ENCODE measurements around the gene JAG1.
"Not testable (repeated sequence)": the region's sequence is repeated elsewhere in the genome, so short reads cannot be mapped to it uniquely, and the experiment has no call there.

The JAG1 gene

DNA sequence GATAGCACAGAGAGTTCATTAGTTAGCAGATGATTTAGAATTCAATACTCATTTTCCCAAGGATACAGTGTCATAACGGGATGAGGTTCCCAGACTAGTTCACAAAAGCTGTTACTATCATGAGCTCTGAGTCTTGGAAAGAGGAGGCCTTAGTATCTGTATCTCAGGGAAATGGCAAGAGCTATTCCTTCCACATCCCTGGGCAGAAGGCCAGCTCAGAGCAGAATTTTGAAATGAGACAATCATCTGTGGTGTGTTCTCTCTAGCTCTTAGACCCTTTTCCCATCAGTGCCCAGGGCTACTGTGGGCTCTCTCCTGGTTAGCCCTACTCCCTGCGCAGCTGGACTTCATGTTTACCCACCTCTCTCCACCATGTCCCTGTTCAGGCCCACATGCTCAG, 64.5 kb downstream of the JAG1 start:
- no peak for DNase-seq (ENCODE audit: low spot score)

DNA sequence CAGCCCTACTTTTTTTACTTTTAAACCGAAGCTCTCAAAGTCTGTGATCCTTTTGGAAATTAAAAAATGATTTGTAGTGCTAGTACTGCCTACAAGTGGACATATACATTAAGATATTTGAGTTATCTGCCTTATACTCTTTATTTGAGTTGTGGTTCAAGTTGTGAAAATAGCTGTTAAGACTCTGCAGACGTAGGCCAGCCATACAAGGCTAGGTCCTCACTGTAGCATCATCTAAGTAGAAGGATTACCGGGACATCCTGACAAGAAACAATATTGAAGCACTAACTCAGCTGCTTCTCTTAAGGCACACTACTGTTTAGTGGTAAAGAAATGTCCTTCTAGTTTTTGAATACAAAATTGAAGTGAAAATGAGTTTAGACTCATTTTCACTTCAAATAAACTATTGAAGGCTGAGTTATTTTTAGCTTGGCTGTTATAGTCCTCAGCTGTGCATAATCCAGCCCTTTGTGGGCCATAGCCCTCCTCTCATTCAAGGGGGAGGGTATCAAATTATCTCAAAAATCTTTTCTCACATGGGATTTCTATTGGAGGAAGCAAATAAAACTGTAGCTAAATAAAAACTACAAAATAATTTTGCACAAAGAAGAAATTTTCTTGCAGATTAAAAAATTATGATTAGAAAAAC, 68.1 kb downstream of the JAG1 start:
- no peak for DNase-seq (ENCODE audit: low spot score)

DNA sequence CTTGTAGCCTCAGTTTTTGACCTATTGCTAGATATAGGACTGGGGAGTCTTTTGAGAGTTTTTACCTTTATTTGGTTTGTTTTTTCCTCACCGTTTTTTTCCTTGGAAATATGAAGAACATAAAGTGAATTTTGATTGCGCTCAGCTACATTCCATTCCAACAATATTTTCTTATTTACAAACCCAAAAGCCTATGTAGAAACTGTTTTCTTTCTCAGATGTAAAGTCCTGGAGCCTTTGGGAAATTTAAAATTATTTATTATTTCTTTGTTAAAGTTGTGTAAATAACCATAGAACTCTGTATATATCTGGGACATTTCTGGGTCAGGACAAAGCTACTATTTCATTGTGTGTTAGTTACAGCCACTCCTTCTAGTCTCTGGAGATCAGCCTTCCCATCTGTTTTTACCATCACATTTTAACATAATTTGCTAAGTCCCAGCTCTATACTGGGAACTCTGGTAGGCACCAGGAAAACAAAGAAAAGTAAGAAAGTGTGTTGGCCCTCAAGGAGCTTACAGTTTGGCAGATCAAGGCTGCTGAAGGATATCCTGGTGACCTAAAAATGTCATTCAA, 68.8 kb downstream of the JAG1 start:
- DNase-seq (ENCODE audit: low spot score), result no peak

DNA sequence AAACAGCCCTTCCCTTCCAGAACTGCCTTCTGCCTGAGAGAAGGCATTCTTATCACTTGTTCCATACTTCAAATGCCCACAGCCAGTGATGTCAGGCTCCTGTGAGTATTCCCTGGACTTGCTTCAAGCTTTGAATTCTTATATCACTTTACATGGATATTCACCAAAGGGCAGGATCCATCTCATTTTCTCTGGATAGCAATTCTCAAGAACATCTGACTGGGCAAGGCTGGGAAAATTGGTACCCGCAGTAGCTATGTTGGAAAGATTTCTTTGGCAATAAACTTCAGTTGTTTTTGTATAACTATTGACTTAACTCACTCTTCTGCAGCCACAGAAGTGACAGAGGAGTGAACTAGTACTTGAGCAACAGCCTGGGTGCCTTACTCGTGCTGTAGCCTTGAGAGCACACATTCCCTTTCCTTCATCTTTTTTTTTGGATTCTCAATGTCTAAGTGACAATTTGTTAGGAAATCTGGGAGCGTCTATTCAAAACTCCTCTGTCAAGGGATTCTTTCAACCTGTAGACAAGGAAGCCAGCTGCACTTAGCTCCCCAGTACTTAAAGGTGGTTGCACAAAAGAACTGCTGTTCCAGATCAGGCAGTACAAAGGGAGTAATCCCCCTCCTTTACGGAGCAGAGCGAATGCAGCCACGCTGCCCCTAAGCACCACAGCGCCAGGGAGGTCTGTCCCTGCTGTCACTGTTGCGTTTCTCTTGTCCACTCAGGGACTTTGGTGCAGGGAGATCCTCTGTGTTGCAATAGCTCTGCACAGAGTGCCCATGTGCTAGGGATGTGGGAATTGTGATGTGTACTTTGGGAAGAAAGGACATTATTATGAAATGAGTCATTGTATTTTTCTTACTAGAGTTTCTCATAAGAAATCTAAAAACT, 69.6 kb downstream of the JAG1 start:
- DNase-seq (ENCODE audit: low spot score), result peak; percentile 34

DNA sequence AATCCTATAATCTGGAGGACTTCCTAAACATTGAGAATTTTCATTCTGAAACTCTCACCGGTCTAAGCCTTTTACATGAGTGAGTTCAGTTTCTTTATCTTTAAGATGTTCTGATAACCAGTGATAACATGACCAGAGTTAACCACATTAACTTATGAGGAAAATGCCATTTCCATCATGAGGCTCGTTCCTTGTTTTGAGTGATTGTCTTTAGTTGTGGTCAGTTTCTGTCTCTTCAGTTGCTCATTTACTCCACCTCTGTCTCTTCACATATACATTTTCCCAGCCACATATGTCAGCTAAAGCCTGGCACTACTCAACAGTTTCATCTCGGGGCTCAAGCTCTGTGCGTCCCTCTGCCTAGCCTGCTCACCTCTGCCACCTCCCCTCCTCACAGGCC, 70.4 kb downstream of the JAG1 start:
- DNase-seq (ENCODE audit: low spot score), result no peak

DNA sequence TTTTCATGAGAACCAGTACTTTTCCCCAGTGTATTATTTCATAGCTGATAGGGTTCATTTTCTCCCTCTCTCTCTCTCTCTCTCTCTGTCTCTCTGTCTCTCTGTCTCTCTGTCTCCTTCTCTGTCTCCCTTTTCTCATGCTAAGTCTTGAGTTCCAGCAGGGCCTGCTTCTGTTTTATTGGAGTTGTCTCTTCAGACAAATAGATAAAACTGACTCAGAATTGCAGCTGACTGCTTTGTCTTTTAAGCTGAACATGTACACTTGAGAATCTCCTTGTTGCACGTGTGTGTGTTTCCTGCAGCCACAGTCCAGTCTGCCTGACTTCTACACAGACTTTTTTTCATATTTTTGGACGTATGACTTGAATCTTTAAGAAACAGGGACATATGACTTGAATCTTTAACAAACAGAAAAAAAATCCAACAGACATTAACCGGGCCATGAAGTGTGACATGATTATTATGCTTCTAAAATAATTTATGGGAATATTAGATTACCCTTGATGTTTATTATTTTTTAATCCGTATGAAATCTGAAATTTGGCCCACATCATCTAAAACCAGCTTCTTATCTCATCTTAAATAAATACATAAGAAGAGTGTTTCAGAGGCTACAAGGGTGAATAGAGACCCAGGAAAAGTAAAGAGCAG, 71.5 kb downstream of the JAG1 start:
- DNase-seq (ENCODE audit: low spot score), result no peak

DNA sequence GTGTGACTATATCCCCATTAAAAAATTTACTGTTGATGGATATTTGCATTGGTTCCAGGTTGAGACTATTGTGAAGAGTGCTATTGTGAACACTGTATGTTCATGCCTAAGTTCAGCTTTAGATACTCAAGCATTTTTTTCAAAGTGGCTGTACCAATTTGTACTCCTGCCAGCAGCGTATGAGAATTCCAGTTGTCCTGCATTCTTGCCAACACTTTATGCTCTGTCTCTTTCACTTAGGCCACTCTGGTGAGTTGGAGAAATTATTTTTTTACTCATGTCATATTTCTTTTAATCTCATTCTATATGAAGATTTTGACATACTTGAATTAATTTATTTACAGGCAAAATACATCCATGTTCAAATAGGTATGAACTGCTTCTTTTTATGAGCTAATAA, 76.2 kb downstream of the JAG1 start:
- no peak for DNase-seq (ENCODE audit: low spot score)

DNA sequence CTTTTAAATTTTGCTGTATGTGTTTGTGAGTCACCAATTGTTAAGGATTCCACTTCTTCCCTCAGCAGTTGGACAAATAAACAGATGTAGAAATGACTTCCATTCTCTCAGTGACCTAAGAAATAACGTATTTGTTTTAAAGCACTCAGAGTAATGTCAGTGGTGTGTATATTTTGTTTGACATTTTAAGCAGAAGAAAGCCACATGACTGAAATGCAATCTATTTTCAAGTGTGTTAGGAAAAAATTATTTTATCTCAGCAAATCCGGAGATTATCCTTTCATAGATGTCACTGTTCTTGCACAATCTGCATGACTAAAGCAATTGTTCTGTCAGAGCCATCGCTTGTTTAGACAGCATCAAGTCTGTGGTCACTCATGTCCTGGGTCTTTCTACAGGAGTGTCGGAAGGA, 77.1 kb downstream of the JAG1 start:
- no peak for DNase-seq (ENCODE audit: low spot score)

DNA sequence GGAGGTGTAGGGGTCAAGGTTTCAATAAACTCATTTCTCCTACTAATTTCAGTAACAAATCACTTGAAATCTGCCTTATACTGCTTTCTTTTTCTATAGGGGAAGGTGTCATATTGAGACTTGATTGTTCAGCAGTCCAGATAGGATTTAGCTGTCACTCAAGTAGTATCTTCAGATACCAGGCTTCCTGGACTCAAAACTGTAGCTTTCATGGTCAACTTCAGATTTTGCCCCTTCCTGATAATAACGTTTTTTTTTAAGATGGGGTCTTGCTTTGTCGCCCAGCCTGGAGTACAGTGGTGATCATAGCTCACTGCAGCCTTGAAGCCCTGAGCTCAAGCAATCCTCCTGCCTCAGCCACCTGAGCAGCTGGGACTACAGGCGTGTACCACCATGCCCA, 77.8 kb downstream of the JAG1 start:
- no peak for DNase-seq (ENCODE audit: low spot score)

DNA sequence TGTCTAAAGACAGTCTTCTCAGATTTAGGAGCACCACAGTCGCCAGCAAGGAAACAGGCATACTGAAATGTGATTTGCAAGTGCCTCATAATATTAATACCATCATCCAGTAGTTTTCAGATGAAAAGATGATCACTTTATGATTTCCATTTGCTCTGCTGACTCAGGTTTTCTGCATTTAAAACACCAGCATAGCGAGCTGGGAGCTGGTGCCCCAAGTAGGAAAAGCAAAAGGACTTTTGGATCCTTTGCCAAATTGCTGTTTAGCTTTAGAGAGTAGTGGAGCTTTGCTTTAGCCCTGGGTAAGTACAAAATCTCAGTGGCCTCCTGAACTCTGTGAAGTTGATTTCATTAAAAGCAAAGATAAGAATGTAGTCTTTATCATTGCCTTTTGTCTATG, 78.5 kb downstream of the JAG1 start:
- no peak for DNase-seq (ENCODE audit: low spot score)

DNA sequence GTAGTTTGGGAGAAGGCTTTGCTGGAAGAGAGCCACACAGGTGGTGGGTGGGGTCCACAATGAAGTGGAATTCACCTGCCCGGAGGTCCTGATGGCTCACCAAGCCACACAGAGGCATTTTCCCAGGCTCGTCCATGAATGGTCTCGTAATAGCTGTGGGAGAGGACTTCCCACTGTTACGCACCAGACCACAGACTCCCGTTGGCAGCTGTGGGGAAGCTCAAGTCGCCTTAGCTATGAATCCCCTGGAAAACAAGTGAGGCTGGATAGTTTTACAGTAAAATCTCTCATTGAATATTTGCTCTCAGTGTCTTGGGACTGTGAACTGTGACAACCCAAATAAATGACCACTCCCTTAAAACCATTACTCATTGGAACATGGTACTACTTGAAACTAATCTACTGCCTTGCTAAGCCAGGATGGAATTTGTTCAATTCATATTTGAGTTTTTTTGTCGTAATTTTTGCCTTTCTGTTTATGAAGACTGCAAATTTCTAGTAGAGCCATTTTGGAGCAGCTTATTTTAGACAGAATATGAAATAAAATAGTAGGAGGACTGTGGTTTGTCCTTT, 79.4 kb downstream of the JAG1 start:
- DNase-seq (ENCODE audit: low spot score), result peak; percentile 34

DNA sequence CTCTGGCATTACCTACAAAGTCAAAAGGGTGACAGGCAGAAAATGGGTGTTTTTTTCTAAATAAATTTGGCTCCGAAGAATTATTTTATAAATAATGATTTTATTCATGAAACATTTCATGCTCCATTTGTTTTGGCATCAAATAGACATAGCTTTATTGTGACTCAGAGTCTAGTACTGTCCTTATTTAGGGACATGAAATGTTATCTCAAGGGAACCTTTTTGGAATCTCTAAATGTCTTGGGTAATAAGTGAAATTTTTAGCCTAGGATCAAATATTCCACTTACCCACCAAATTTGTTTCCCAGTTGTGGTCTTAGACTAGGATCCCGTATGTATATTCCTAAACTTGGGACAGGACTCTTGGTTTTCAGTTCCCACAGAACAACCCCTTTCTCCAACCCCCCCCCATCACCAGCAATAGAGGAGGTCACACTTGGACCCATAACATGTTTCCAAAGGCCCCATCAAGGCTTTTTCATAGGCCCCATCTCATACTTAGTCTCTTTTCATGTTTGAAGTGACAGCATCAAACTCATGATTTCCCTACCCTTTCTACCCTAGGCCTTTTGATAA, 81.8 kb downstream of the JAG1 start:
- DNase-seq (ENCODE audit: low spot score), result no peak

DNA sequence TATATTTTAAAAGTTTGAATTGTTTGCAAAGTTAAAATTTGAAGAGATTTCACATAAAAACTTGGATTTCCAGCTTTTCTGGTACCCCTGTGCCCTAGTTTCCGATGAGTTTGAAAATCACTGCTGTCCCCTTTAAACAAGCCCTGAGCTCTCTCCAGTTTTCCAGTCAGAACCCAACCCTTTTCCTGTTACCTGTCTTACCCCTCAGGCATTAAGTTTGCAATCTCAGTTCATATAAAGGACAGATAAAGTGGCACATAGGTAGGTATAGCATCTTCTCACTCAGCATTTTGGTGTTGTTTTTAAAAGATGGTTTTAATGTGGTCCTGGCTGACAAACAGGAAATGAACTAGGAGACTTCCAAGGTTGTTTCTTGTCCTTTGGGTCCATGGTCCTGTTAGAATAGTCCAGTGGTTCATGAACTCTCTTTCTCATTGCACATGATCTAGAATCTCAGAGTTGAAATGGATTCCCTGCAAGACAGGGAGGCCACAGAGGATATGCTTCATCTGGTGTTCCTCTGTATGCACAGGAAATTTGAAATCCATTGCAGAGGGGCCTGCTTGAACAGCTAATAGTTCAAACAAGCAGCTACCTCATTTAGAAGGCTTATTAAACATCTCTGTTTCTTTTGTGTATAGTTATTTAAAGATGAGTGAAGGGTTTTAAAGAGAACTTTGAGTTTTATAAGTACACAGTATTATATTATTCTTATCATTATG, 82.7 kb downstream of the JAG1 start:
- no peak for DNase-seq (ENCODE audit: low spot score)

DNA sequence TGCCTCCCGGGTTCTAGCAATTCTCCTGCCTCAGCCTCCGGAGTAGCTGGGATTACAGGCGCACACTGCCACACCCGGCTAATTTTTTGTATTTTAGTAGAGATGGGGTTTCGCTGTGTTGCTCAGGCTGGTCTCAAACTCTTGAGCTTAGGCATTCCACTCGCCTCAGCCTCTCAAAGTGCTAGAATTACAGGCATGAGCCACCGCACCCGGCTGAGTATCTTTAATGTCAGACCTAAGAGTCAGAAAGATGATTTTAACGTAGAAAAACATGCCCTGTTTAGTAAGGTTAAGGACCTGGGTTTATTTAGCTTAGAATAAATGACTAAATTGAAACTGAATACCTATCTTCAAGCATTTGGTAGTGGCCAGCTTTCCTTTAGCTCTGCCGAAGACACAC, 83.4 kb downstream of the JAG1 start:
- not testable (repeated sequence) for DNase-seq (ENCODE audit: low spot score)
